Epithelial cell of esophagus (primary cell): ENCODE data around the gene OLFM2.
"Not testable (repeated sequence)": the region's sequence is repeated elsewhere in the genome, so short reads cannot be mapped to it uniquely, and the experiment has no call there.

Experiments
- DNase-seq: peaks from one replicate; pipeline ENCODE4 v3.0.0; 2010; ENCODE audit warnings: low read depth
- H3K4me3 ChIP-seq: 2 replicates; pipeline ENCODE4 v1.5.1; 2011; ENCODE audit warnings: mild to moderate bottlenecking, low read length, control low read depth
- CTCF ChIP-seq: IDR thresholded peaks from 2 replicates; pipeline ENCODE4 v1.5.1; 2011; ENCODE audit warnings: low read depth, mild to moderate bottlenecking, low read length, control low read depth, inconsistent platforms; ENCODE audit not compliant: insufficient read depth; ENCODE audit errors: missing control alignments

OLFM2 gene

GRCh38 chr19:9958379-9958821 is 22.1 kb upstream of the OLFM2 start:
- TF ChIP-seq CTCF, result no peak
- H3K4me3 ChIP-seq, result no peak overlapping the region
- DNase-seq, result no peak

GRCh38 chr19:9956956-9957355 is 20.6 kb upstream of the OLFM2 start:
- no peak for TF ChIP-seq CTCF
- DNase-seq, result no peak

GRCh38 chr19:9953802-9954542 is 17.7 kb upstream of the OLFM2 start:
- H3K4me3 ChIP-seq, result no peak overlapping the region
- TF ChIP-seq CTCF, result no peak
- no peak for DNase-seq

More at GRCh38 chr19:9956956-9957355, 20.6 kb upstream of the OLFM2 start:
- no peak overlapping the region for H3K4me3 ChIP-seq

GRCh38 chr19:9952276-9952675 is 16.0 kb upstream of the OLFM2 start:
- TF ChIP-seq CTCF, result no peak

GRCh38 chr19:9947441-9947840 is 11.1 kb upstream of the OLFM2 start:
- no peak for TF ChIP-seq CTCF
- H3K4me3 ChIP-seq, result no peak overlapping the region
- DNase-seq, result no peak

More at GRCh38 chr19:9952276-9952675, 16.0 kb upstream of the OLFM2 start:
- no peak overlapping the region for H3K4me3 ChIP-seq
- DNase-seq, result no peak

GRCh38 chr19:9946528-9947125 is 10.3 kb upstream of the OLFM2 start:
- not testable (repeated sequence) for DNase-seq, H3K4me3 ChIP-seq

- peak; percentile 70 for DNase-seq
- H3K4me3 ChIP-seq, result no peak overlapping the region
- TF ChIP-seq CTCF, result no peak
Measured at GRCh38 chr19:9945319-9945966, 9.1 kb upstream of the OLFM2 start.
